Gastrocnemius medialis (tissue), 4 donors: Measurements from ENCODE around the gene TAS2R50. TPM values are rescaled to one million over a fixed set of nuclear protein-coding genes. Genes with fewer than 3 reads are reported as not detected.

Experiments
- ATAC-seq, 2 donors: fragments of 150-250 bp; one replicate each; pipeline ENCODE4 v1.9.1; 2016
- DNase-seq, 2 donors: peaks; one replicate each; pipeline ENCODE4 v3.0.0-alpha.2; 2019
- H3K27ac ChIP-seq, 4 donors: fragments of 200-600 bp; sonication (generic); 1 replicate in 1 of 4; 2 replicates in 3 of 4; pipeline ENCODE4 v1.5.1; 2016 to 2018; ENCODE audit warnings: mild to moderate bottlenecking in 2 of 4, moderate library complexity in 1 of 4
- H3K27me3 ChIP-seq, 3 donors: fragments of 200-600 bp; sonication (generic) in 2 of 3; 1 replicate in 1 of 3; 2 replicates in 2 of 3; pipeline versions ENCODE4 v1.5.1 to v1.6.0; 2016 to 2019; ENCODE audit warnings: mild to moderate bottlenecking in 1 of 3, moderate library complexity in 1 of 3
- H3K36me3 ChIP-seq, 2 donors: fragments of 200-600 bp; sonication (generic) in 1 of 2; one replicate each; pipeline ENCODE4 v1.5.1; 2017 to 2018
- H3K4me1 ChIP-seq, 2 donors: fragments of 200-600 bp; sonication (generic) in 1 of 2; one replicate each; pipeline ENCODE4 v1.5.1; 2016 to 2017; ENCODE audit warnings: mild to moderate bottlenecking in 2 of 2
- H3K4me3 ChIP-seq, 4 donors: fragments of 200-600 bp; sonication (generic) in 3 of 4; 1 replicate in 1 of 4; 2 replicates in 3 of 4; pipeline ENCODE4 v1.5.1; 2016 to 2019; ENCODE audit warnings: mild to moderate bottlenecking in 2 of 4
- H3K9me3 ChIP-seq, 3 donors: fragments of 200-600 bp; sonication (generic) in 2 of 3; 1 replicate in 1 of 3; 2 replicates in 2 of 3; pipeline ENCODE4 v1.5.1; 2016 to 2019
- CTCF ChIP-seq, 5 experiments: fragments of 450-650 bp in 3 of 5; fragments of 200-600 bp in 2 of 5; sonication (generic) in 2 of 5; IDR thresholded peaks in 4 of 5; conservative IDR thresholded peaks in 1 of 5; 1 replicate in 4 of 5; 2 replicates in 1 of 5; pipeline ENCODE4 v1.5.1; 2016 to 2019; ENCODE audit warnings: antibody characterized with exemption in 5 of 5, mild to moderate bottlenecking in 3 of 5, moderate library complexity in 3 of 5
- POLR2A ChIP-seq, 2 donors: fragments of 450-650 bp; IDR thresholded peaks; one replicate each; pipeline ENCODE4 v1.6.1; 2017; ENCODE audit warnings: antibody characterized with exemption in 2 of 2, mild to moderate bottlenecking in 2 of 2, moderate library complexity in 2 of 2
- in situ Hi-C, 4 donors: fragments of 200-750 bp; cut with MboI; loops; one replicate each; pipeline versions ENCODE4 v1.15.0 to v1.8.0; 2017; ENCODE audit warnings: low sequenced_read_pairs in 4 of 4
- intact Hi-C: fragments of 100-400 bp; cut with DNase I; formaldehyde crosslinking; loops from one replicate; pipeline ENCODE4 v1.15.1; 2023; ENCODE audit warnings: low total_unique reads
- total RNA-seq, 4 donors: library from RNA; depleted of rRNA; stranded (reverse); fragments of >200 nt; gene quantifications; one replicate each; pipeline versions ENCODE4 v1.1.0 to v1.2.3, GENCODE V29; 2016

Gene TAS2R50
- total RNA-seq, 4 donors from 2014 or later = 4.9 TPM; not detected in 3

- no peaks in the 10 kb centered on the region for H3K27me3 ChIP-seq
- no peak overlapping the region for H3K4me3 ChIP-seq
- H3K36me3 ChIP-seq = no peaks in the 10 kb centered on the region
- DNase-seq (no peak), ATAC-seq (no peak)
- TF ChIP-seq CTCF (IDR thresholded peaks at IDR 0.05 in 4 of 5, conservative IDR thresholded peaks at IDR 0.05 in 1 of 5) (no peak), POLR2A (IDR thresholded peaks at IDR 0.05) (no peak)
- H3K27ac ChIP-seq = no peak overlapping the region
- in situ Hi-C loops = no loop called here
- H3K9me3 ChIP-seq = no peaks in the 10 kb centered on the region
- no peaks in the 10 kb centered on the region for H3K4me1 ChIP-seq
- intact Hi-C loops = no loop called here
These were observed 50.2 kb downstream of the TAS2R50 start for GRCh38 chr12:10936506-10936905.

Other genes starting within 250 kb of the TAS2R50 start
- gene TAS2R7, start 184.3 kb downstream of the TAS2R50 start, total RNA-seq = not detected
- under 1 TPM in 1 of 4 donors, not detected in 3; 0.36 TPM for gene TAS2R8, start 179.6 kb downstream of the TAS2R50 start, total RNA-seq
- gene TAS2R9, start 176.7 kb downstream of the TAS2R50 start, total RNA-seq = 1 to 10 TPM in 1 of 4 donors, not detected in 3; 1.1 TPM
- under 1 TPM in 1 of 4 donors, not detected in 3; 0.51 TPM for gene TAS2R10, start 160.6 kb downstream of the TAS2R50 start, total RNA-seq
- 1 to 10 TPM in 2 of 4 donors, not detected in 2; 1.2 to 3.5 TPM for gene PRR4, start 137.4 kb downstream of the TAS2R50 start, total RNA-seq
- 10 to 100 TPM in 1 of 4 donors, 1 to 10 TPM in 3; 2.2 to 21.0 (median 2.9) TPM for gene PRH1, start 102.7 kb downstream of the TAS2R50 start, total RNA-seq
- gene TAS2R13, start 77.3 kb downstream of the TAS2R50 start, total RNA-seq = 1 to 10 TPM in 1 of 4 donors, under 1 TPM in 1, not detected in 2; 0.26 to 3.8 TPM
- gene PRH2, start 57.7 kb downstream of the TAS2R50 start, total RNA-seq = not detected
- gene TAS2R14, start 47.6 kb downstream of the TAS2R50 start, total RNA-seq = 1 to 10 TPM in 1 of 4 donors, under 1 TPM in 2, not detected in 1; 0.27 to 3.0 (median 0.29) TPM
- 1 to 10 TPM in 1 of 4 donors, under 1 TPM in 1, not detected in 2; 0.53 to 3.6 TPM for gene TAS2R20, start 11.4 kb upstream of the TAS2R50 start, total RNA-seq
- 1 to 10 TPM in 1 of 4 donors, not detected in 3; 2.5 TPM for gene TAS2R19, start 35.7 kb upstream of the TAS2R50 start, total RNA-seq
- gene TAS2R31, start 44.5 kb upstream of the TAS2R50 start, total RNA-seq = 1 to 10 TPM in 2 of 4 donors, not detected in 2; 3.5 to 3.6 TPM
- 1 to 10 TPM in 1 of 4 donors, not detected in 3; 1.5 TPM for gene TAS2R46, start 75.4 kb upstream of the TAS2R50 start, total RNA-seq
- gene TAS2R43, start 105.4 kb upstream of the TAS2R50 start, total RNA-seq = 1 to 10 TPM in 1 of 4 donors, not detected in 3; 2.8 TPM
- 1 to 10 TPM in 1 of 4 donors, under 1 TPM in 2, not detected in 1; 0.29 to 2.1 (median 0.34) TPM for gene TAS2R30, start 147.7 kb upstream of the TAS2R50 start, total RNA-seq
- gene SMIM10L1, start 184.3 kb upstream of the TAS2R50 start, total RNA-seq = 10 to 100 TPM; 13.4 to 20.7 (median 16.2) TPM
- gene TAS2R42, start 200.0 kb upstream of the TAS2R50 start, total RNA-seq = not detected